Measurements from ENCODE around the gene SASH1. TPM values are rescaled to one million over a fixed set of nuclear protein-coding genes. Genes with fewer than 3 reads are reported as not detected.

The SASH1 gene
- total RNA-seq, 1 experiment from 2014 or later = 11.7 TPM

- TF ChIP-seq POLR2A (IDR thresholded peaks at IDR 0.05; ENCODE audit: borderline replicate concordance, extremely low read depth, insufficient read depth, insufficient read length) (no peak), SRF (IDR thresholded peaks at IDR 0.05; ENCODE audit: low read depth) (no peak), EZH2phosphoT487 (IDR thresholded peaks at IDR 0.05; ENCODE audit: borderline replicate concordance) (no peak), CBX3 (IDR thresholded peaks at IDR 0.05; ENCODE audit: low read depth) (no peak), EGR1 (IDR thresholded peaks at IDR 0.05; ENCODE audit: low read depth) (no peak), CEBPB (IDR thresholded peaks at IDR 0.05; ENCODE audit: low read depth) (no peak), TCF7L2 (IDR thresholded peaks at IDR 0.05; ENCODE audit: borderline replicate concordance, extremely low read depth, insufficient read depth, insufficient read length) (no peak), CTCF (IDR thresholded peaks at IDR 0.05 in 2 of 3, conservative IDR thresholded peaks at IDR 0.05 in 1 of 3; ENCODE audit: borderline replicate concordance in 1 of 3, insufficient read depth in 1 of 3, low read depth in 2 of 3, low read length in 2 of 3) (no peak), ATF3 (IDR thresholded peaks at IDR 0.05) (no peak), YY1 (IDR thresholded peaks at IDR 0.05; ENCODE audit: extremely low read depth, insufficient replicate concordance, low read depth, low read length) (no peak), FOSL1 (IDR thresholded peaks at IDR 0.05; ENCODE audit: low read depth) (no peak), POLR2AphosphoS5 (IDR thresholded peaks at IDR 0.05; ENCODE audit: low read depth, low read length) (no peak), ELF1 (IDR thresholded peaks at IDR 0.05; ENCODE audit: borderline replicate concordance, low read depth) (no peak), JUND (IDR thresholded peaks at IDR 0.05) (no peak), ZFX (IDR thresholded peaks at IDR 0.05) (no peak), SP1 (IDR thresholded peaks at IDR 0.05; ENCODE audit: low read depth) (no peak), ZBTB33 (IDR thresholded peaks at IDR 0.05; ENCODE audit: extremely low read depth, insufficient replicate concordance, low read length) (no peak), SIN3A (IDR thresholded peaks at IDR 0.05; ENCODE audit: low read depth) (no peak), MAX (IDR thresholded peaks at IDR 0.05) (no peak)
- TF ChIP-seq, protein P1, sequence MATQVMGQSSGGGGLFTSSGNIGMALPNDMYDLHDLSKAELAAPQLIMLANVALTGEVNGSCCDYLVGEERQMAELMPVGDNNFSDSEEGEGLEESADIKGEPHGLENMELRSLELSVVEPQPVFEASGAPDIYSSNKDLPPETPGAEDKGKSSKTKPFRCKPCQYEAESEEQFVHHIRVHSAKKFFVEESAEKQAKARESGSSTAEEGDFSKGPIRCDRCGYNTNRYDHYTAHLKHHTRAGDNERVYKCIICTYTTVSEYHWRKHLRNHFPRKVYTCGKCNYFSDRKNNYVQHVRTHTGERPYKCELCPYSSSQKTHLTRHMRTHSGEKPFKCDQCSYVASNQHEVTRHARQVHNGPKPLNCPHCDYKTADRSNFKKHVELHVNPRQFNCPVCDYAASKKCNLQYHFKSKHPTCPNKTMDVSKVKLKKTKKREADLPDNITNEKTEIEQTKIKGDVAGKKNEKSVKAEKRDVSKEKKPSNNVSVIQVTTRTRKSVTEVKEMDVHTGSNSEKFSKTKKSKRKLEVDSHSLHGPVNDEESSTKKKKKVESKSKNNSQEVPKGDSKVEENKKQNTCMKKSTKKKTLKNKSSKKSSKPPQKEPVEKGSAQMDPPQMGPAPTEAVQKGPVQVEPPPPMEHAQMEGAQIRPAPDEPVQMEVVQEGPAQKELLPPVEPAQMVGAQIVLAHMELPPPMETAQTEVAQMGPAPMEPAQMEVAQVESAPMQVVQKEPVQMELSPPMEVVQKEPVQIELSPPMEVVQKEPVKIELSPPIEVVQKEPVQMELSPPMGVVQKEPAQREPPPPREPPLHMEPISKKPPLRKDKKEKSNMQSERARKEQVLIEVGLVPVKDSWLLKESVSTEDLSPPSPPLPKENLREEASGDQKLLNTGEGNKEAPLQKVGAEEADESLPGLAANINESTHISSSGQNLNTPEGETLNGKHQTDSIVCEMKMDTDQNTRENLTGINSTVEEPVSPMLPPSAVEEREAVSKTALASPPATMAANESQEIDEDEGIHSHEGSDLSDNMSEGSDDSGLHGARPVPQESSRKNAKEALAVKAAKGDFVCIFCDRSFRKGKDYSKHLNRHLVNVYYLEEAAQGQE (IDR thresholded peaks at IDR 0.05; ENCODE audit: low read depth) = no peak
- DNase-seq (ENCODE audit: low read depth, low spot score) = no peak
- intact Hi-C loops (cut with micrococcal nuclease) = loop anchor here (10.0 kb wide), 1 partner anchor 942 kb away; no protein-coding TSS in a partner anchor
- ChIA-PET RAD21 (ENCODE audit: low non-redundant PET in 1 of 2, low total read pairs in 2 of 2, uncharacterized antibody in 2 of 2, unreplicated experiment in 2 of 2) (no interaction called here), CTCF (interaction anchor here (2.2 kb wide), 1 partner anchor 13 kb away, joined by 9 read pairs; no protein-coding TSS in a partner anchor), POLR2A (no interaction called here)
- H3K4me3 ChIP-seq (replicated peaks in 1 of 2; ENCODE audit: low read depth in 1 of 2, low read length in 2 of 2) = no peak overlapping the region
- H3K27me3 ChIP-seq (ENCODE audit: insufficient read depth, low read length) = 0 out of 2 replicates have a peak, but pooled peaks cover 5% of the 10 kb centered on the region
- H2AFZ ChIP-seq (ENCODE audit: low read depth, low read length, poor library complexity, severe bottlenecking) = no peak overlapping the region
- no peak overlapping the region for H3K9ac ChIP-seq (ENCODE audit: low read length)
- no peaks in the 10 kb centered on the region for H3K9me2 ChIP-seq (ENCODE audit: insufficient read depth)
- no peaks in the 10 kb centered on the region for H3K4me1 ChIP-seq (ENCODE audit: control insufficient read depth in 1 of 2, insufficient read depth in 2 of 2, low read length in 2 of 2)
- H4K20me1 ChIP-seq (ENCODE audit: insufficient read depth) = no peaks in the 10 kb centered on the region
- no peak overlapping the region for H3K4me2 ChIP-seq (ENCODE audit: low read length)
- H3K27ac ChIP-seq (ENCODE audit: low read depth, low read length) = no peak overlapping the region
- H3K9me3 ChIP-seq (ENCODE audit: control insufficient read depth in 1 of 2, insufficient read depth in 1 of 2, low read depth in 1 of 2, low read length in 2 of 2) = no peaks in the 10 kb centered on the region
- no TSS peak for BruUV-seq (replicated peaks)
- H3K36me3 ChIP-seq (ENCODE audit: control insufficient read depth in 1 of 2, insufficient read depth in 2 of 2, low read length in 2 of 2) = no peaks in the 10 kb centered on the region
- ATAC-seq = no peak
- no peaks in the 10 kb centered on the region for H3K79me2 ChIP-seq (ENCODE audit: insufficient read depth, low read length)
Measured at GRCh38 chr6:148572676-148573335, 230.2 kb downstream of the SASH1 start.
